DND-41 (cell line): ENCODE data around the gene SP8.

Experiments used
- ATAC-seq: fragments of 200-7000 bp; cut with Tn5 transposase; 3 replicates; pipeline ENCODE4 v1.9.1; 2021; ENCODE audit warnings: low read depth; ENCODE audit not compliant: insufficient read depth
- DNase-seq: peaks from one replicate; pipeline ENCODE4 v3.0.0-alpha.2; 2020
- H2AFZ ChIP-seq: 2 replicates; pipeline ENCODE4 v1.6.0; 2012; ENCODE audit warnings: low read depth, low read length
- H3K27ac ChIP-seq: 2 replicates; pipeline ENCODE4 v1.5.1; 2012; ENCODE audit warnings: low read length, inconsistent platforms
- H3K27me3 ChIP-seq: fragments of 200-600 bp; sonication (generic); 2 replicates; pipeline ENCODE4 v1.6.0; 2012; ENCODE audit warnings: low read length, mild to moderate bottlenecking, inconsistent platforms; ENCODE audit not compliant: insufficient read depth, poor library complexity
- H3K36me3 ChIP-seq: 2 replicates; pipeline ENCODE4 v1.5.1; 2012; ENCODE audit warnings: low read length, inconsistent platforms; ENCODE audit not compliant: insufficient read depth
- H3K4me1 ChIP-seq: 2 replicates; pipeline ENCODE4 v1.5.1; 2012; ENCODE audit warnings: mild to moderate bottlenecking, low read length; ENCODE audit not compliant: insufficient read depth
- H3K4me2 ChIP-seq: 2 replicates; pipeline ENCODE4 v1.6.0; 2012; ENCODE audit warnings: mild to moderate bottlenecking, moderate library complexity, low read length, inconsistent platforms; ENCODE audit not compliant: insufficient read depth
- H3K4me3 ChIP-seq, 2 experiments: fragments of 200-600 bp in 1 of 2; shearing (Covaris generic) in 1 of 2; 2 replicates each; pipeline ENCODE4 v1.5.1; 2012 to 2016; ENCODE audit warnings: inconsistent platforms in 2 of 2, low read length in 2 of 2, mild to moderate bottlenecking in 2 of 2, low read depth in 1 of 2, moderate library complexity in 1 of 2
- H3K79me2 ChIP-seq: 2 replicates; pipeline ENCODE4 v1.6.0; 2012; ENCODE audit warnings: low read length, inconsistent platforms; ENCODE audit not compliant: insufficient read depth
- H3K9ac ChIP-seq: 2 replicates; pipeline ENCODE4 v1.6.0; 2012; ENCODE audit warnings: low read depth, mild to moderate bottlenecking, inconsistent platforms, low read length, moderate library complexity
- H3K9me3 ChIP-seq: 2 replicates; pipeline ENCODE4 v1.5.1; 2012; ENCODE audit warnings: low read length, moderate library complexity, mild to moderate bottlenecking, inconsistent platforms; ENCODE audit not compliant: insufficient read depth, severe bottlenecking
- H4K20me1 ChIP-seq: 2 replicates; pipeline ENCODE4 v1.6.0; 2012; ENCODE audit warnings: low read length; ENCODE audit not compliant: insufficient read depth
- CTCF ChIP-seq: IDR thresholded peaks from 2 replicates; pipeline ENCODE4 v1.5.1; 2012; ENCODE audit warnings: borderline replicate concordance, low read length, moderate library complexity, mild to moderate bottlenecking; ENCODE audit not compliant: poor library complexity, severe bottlenecking; ENCODE audit errors: extremely low read depth
- EZH2 ChIP-seq: IDR thresholded peaks from 3 replicates; pipeline ENCODE4 v1.6.1; 2012; ENCODE audit warnings: borderline replicate concordance, low read depth, mild to moderate bottlenecking, moderate library complexity, low read length, inconsistent platforms; ENCODE audit not compliant: severe bottlenecking

The SP8 gene

GRCh38 chr7:20796500-20796899 lies 9.8 kb upstream of the SP8 start:
- H3K4me2 ChIP-seq = no peak overlapping the region
- H3K9ac ChIP-seq = no peak overlapping the region
- DNase-seq (no peak), ATAC-seq (no peak)
- H3K27me3 ChIP-seq = no peaks in the 10 kb centered on the region
- H2AFZ ChIP-seq = no peak overlapping the region
- H3K27ac ChIP-seq = no peak overlapping the region
- no peaks in the 10 kb centered on the region for H3K4me1 ChIP-seq
- H3K4me3 ChIP-seq = no peak overlapping the region
- TF ChIP-seq CTCF (no peak), EZH2 (no peak)
- H3K79me2 ChIP-seq = no peaks in the 10 kb centered on the region
- H3K9me3 ChIP-seq = no peaks in the 10 kb centered on the region
- H4K20me1 ChIP-seq = no peaks in the 10 kb centered on the region
- H3K36me3 ChIP-seq = no peaks in the 10 kb centered on the region

GRCh38 chr7:20795881-20796280 lies 9.2 kb upstream of the SP8 start:
- H3K36me3 ChIP-seq = no peaks in the 10 kb centered on the region
- no peaks in the 10 kb centered on the region for H3K79me2 ChIP-seq
- no peaks in the 10 kb centered on the region for H3K9me3 ChIP-seq
- ATAC-seq (no peak), DNase-seq (no peak)
- H3K4me1 ChIP-seq = no peaks in the 10 kb centered on the region
- no peak overlapping the region for H3K9ac ChIP-seq
- no peak overlapping the region for H3K4me2 ChIP-seq
- no peak overlapping the region for H2AFZ ChIP-seq
- no peak overlapping the region for H3K27ac ChIP-seq
- no peaks in the 10 kb centered on the region for H4K20me1 ChIP-seq
- no peak for TF ChIP-seq CTCF
- TF ChIP-seq EZH2 = no peak
- H3K4me3 ChIP-seq = no peak overlapping the region
- no peaks in the 10 kb centered on the region for H3K27me3 ChIP-seq

GRCh38 chr7:20795361-20795760 lies 8.7 kb upstream of the SP8 start:
- Histone ChIP-seq H3K4me1 (no peaks in the 10 kb centered on the region), H2AFZ (no peak overlapping the region), H4K20me1 (no peaks in the 10 kb centered on the region), H3K4me3 (no peak overlapping the region), H3K27ac (no peak overlapping the region), H3K9ac (no peak overlapping the region), H3K9me3 (no peaks in the 10 kb centered on the region), H3K27me3 (no peaks in the 10 kb centered on the region), H3K4me2 (no peak overlapping the region), H3K79me2 (no peaks in the 10 kb centered on the region), H3K36me3 (no peaks in the 10 kb centered on the region)
- TF ChIP-seq EZH2 (no peak), CTCF (no peak)
- no peak for ATAC-seq
- DNase-seq = no peak

GRCh38 chr7:20794676-20795075 lies 8.0 kb upstream of the SP8 start:
- Histone ChIP-seq H3K36me3 (no peaks in the 10 kb centered on the region), H3K4me2 (no peak overlapping the region), H3K4me3 (no peak overlapping the region), H3K4me1 (no peaks in the 10 kb centered on the region), H3K79me2 (no peaks in the 10 kb centered on the region), H3K9ac (no peak overlapping the region), H3K27me3 (no peaks in the 10 kb centered on the region), H3K9me3 (no peaks in the 10 kb centered on the region), H2AFZ (no peak overlapping the region), H3K27ac (no peak overlapping the region), H4K20me1 (no peaks in the 10 kb centered on the region)
- TF ChIP-seq CTCF (no peak), EZH2 (no peak)
- no peak for ATAC-seq
- DNase-seq = no peak
